NOMO-1 treated with dmso at 0.1 percent for 144 hours (cell line): ENCODE results near the gene DNAH11.
"Not testable (repeated sequence)": the region's sequence is repeated elsewhere in the genome, so short reads cannot be mapped to it uniquely, and the experiment has no call there.

Experiments
- DNase-seq: peaks from one replicate; lab custom pipeline; 2025; ENCODE audit not compliant: unreplicated experiment; lab: John Stamatoyannopoulos, UW

Gene DNAH11

GRCh38 chr7:21542891-21543527, at the start of gene DNAH11:
Gene DNAH11, plus strand, starts transcription at chr7:21543039. Its CDS starts 207 bp downstream, at chr7:21543246.
- DNase-seq, result peak; percentile 44

GRCh38 chr7:21495731-21496130, 47.1 kb upstream of the DNAH11 start:
- DNase-seq, result no peak

- DNase-seq, result no peak
These were observed 45.8 kb upstream of the DNAH11 start for GRCh38 chr7:21497072-21497471.

- DNase-seq, result no peak
These were observed 42.6 kb upstream of the DNAH11 start for GRCh38 chr7:21500117-21500832.

- DNase-seq, result no peak
These were observed 38.8 kb upstream of the DNAH11 start for GRCh38 chr7:21504021-21504420.

- DNase-seq, result no peak
These were observed 35.1 kb upstream of the DNAH11 start for GRCh38 chr7:21507627-21508343.

GRCh38 chr7:21508538-21508937, 34.3 kb upstream of the DNAH11 start:
- DNase-seq, result no peak

GRCh38 chr7:21514062-21514461, 28.8 kb upstream of the DNAH11 start:
- DNase-seq, result no peak

GRCh38 chr7:21524680-21525079, 18.2 kb upstream of the DNAH11 start:
- DNase-seq, result no peak

- DNase-seq, result no peak
These were observed 16.8 kb upstream of the DNAH11 start for GRCh38 chr7:21526007-21526406.

- DNase-seq, result no peak
These were observed 16.4 kb upstream of the DNAH11 start for GRCh38 chr7:21526448-21526847.

GRCh38 chr7:21532485-21532884, 10.4 kb upstream of the DNAH11 start:
- DNase-seq, result not testable (repeated sequence)

- not testable (repeated sequence) for DNase-seq
These were observed 9.2 kb upstream of the DNAH11 start for GRCh38 chr7:21533646-21534045.

- DNase-seq, result not testable (repeated sequence)
These were observed 6.3 kb upstream of the DNAH11 start for GRCh38 chr7:21536445-21537118.

GRCh38 chr7:21538936-21539495, 3.8 kb upstream of the DNAH11 start:
- DNase-seq, result no peak

- DNase-seq, result no peak
These were observed 876 bp downstream of the DNAH11 start for GRCh38 chr7:21543528-21544302.

- DNase-seq, result no peak
These were observed 1.4 kb downstream of the DNAH11 start for GRCh38 chr7:21544303-21544656.

- no peak for DNase-seq
These were observed 1.9 kb downstream of the DNAH11 start for GRCh38 chr7:21544715-21545114.

GRCh38 chr7:21547501-21547900, 4.7 kb downstream of the DNAH11 start:
- no peak for DNase-seq

GRCh38 chr7:21548491-21548890, 5.7 kb downstream of the DNAH11 start:
- DNase-seq, result no peak
